GM12878 (cell line): Measurements from ENCODE around the gene TAF9. TPM values are rescaled to one million over a fixed set of nuclear protein-coding genes. Genes with fewer than 3 reads are reported as not detected.

ENCODE experiments used
- ATAC-seq: fragments of 200-7000 bp; cut with Tn5 transposase; 3 replicates; pipeline ENCODE4 v1.9.1; 2020; ENCODE audit warnings: mild to moderate bottlenecking, moderate library complexity
- BruUV-seq: library from RNA; stranded (reverse); fragments of 400-500 nt; replicated peaks from 2 replicates; lab custom pipeline; 2021; lab: Mats Ljungman, UMichigan
- CTCF ChIA-PET: fragments of 300-600 bp; sonication (Branson Sonifier 250); formaldehyde crosslinking; extraction: SDS; loops from one replicate; lab custom pipeline; 2021; ENCODE audit warnings: inconsistent platforms; lab: Yijun Ruan, JAX
- POLR2A ChIA-PET: fragments of 350-600 bp; formaldehyde crosslinking; extraction: SDS; loops from one replicate; lab custom pipeline; 2021; ENCODE audit warnings: inconsistent platforms; lab: Charles Lee
- RAD21 ChIA-PET: fragments of 300-600 bp; sonication (Branson Sonifier 250); formaldehyde crosslinking; loops from one replicate; lab custom pipeline; 2023; ENCODE audit warnings: antibody characterized with exemption; ENCODE audit not compliant: unreplicated experiment; lab: Charles Lee
- SMC1A ChIA-PET: fragments of 300-600 bp; sonication (Branson Sonifier 250); formaldehyde crosslinking; loops from one replicate; lab custom pipeline; 2023; ENCODE audit not compliant: unreplicated experiment, uncharacterized antibody; lab: Charles Lee
- DNase-seq: peaks from one replicate; pipeline ENCODE4 v3.0.0-alpha.2; 2011; ENCODE audit warnings: low read depth, low spot score
- FAIRE-seq: peaks from 3 replicates; lab custom pipeline; 2011; peaks lifted over from hg19 to GRCh38; lab: Jason Lieb, UNC
- H2AFZ ChIP-seq: 2 replicates; pipeline ENCODE4 v1.6.0; 2011; ENCODE audit warnings: low read depth, low read length, control low read depth; ENCODE audit not compliant: control insufficient read depth
- H3K27ac ChIP-seq: 2 replicates; pipeline ENCODE4 v1.5.1; 2011; ENCODE audit warnings: control low read depth; ENCODE audit not compliant: control insufficient read depth, insufficient read depth
- H3K27me3 ChIP-seq, 2 experiments: replicated peaks in 1 of 2; 2 replicates each; pipeline versions ENCODE4 v1.6.0 to v1.6.1; 2011; ENCODE audit warnings: low read length in 1 of 2; ENCODE audit not compliant: control insufficient read depth in 2 of 2, insufficient read depth in 2 of 2
- H3K36me3 ChIP-seq, 2 experiments: 2 replicates each; pipeline ENCODE4 v1.5.1; 2011; ENCODE audit warnings: low read length in 1 of 2; ENCODE audit not compliant: control insufficient read depth in 2 of 2, insufficient read depth in 2 of 2
- H3K4me1 ChIP-seq: 2 replicates; pipeline ENCODE4 v1.6.1; 2011; ENCODE audit warnings: mild to moderate bottlenecking, low read length, moderate library complexity, mixed read lengths; ENCODE audit not compliant: control insufficient read depth, insufficient read depth
- H3K4me2 ChIP-seq: 2 replicates; pipeline ENCODE4 v1.6.0; 2011; ENCODE audit warnings: control low read depth; ENCODE audit not compliant: control insufficient read depth, insufficient read depth
- H3K4me3 ChIP-seq: fragments of 200-600 bp; sonication (generic); 2 replicates; pipeline ENCODE4 v1.5.1; 2016
- H3K79me2 ChIP-seq: 2 replicates; pipeline ENCODE4 v1.6.0; 2011; ENCODE audit warnings: low read length; ENCODE audit not compliant: control insufficient read depth, insufficient read depth
- H3K9ac ChIP-seq: 2 replicates; pipeline ENCODE4 v1.8.0; 2011; ENCODE audit warnings: low read length, control low read depth, mixed read lengths; ENCODE audit not compliant: control insufficient read depth, insufficient read depth
- H3K9me3 ChIP-seq: replicated peaks from 3 replicates; pipeline ENCODE4 v1.5.1; 2011; ENCODE audit warnings: mild to moderate bottlenecking, low read length; ENCODE audit not compliant: control insufficient read depth, insufficient read depth
- H4K20me1 ChIP-seq: 2 replicates; pipeline ENCODE4 v1.6.0; 2011; ENCODE audit not compliant: control insufficient read depth, insufficient read depth
- ASH2L ChIP-seq: fragments of 300-600, 200-600 bp; sonication (generic); IDR thresholded peaks from 2 replicates; pipeline ENCODE4 v1.6.1; 2017; ENCODE audit warnings: low read depth, mild to moderate bottlenecking, borderline replicate concordance
- BMI1 ChIP-seq: fragments of 450-650 bp; IDR thresholded peaks from 2 replicates; pipeline ENCODE4 v1.6.1; 2016; ENCODE audit warnings: mild to moderate bottlenecking, moderate library complexity, borderline replicate concordance
- EZH2 ChIP-seq: IDR thresholded peaks from 2 replicates; pipeline ENCODE4 v1.6.1; 2012; ENCODE audit warnings: low read depth, mild to moderate bottlenecking, control low read depth, inconsistent platforms, low read length, borderline replicate concordance; ENCODE audit not compliant: control insufficient read depth
- IKZF1 ChIP-seq: fragments of 450-650 bp; conservative IDR thresholded peaks from 2 replicates; pipeline ENCODE4 v1.6.1; 2017; ENCODE audit warnings: antibody characterized with exemption, mild to moderate bottlenecking
- KDM1A ChIP-seq: fragments of 200-600 bp; sonication (generic); IDR thresholded peaks from 2 replicates; pipeline ENCODE4 v1.6.1; 2016; ENCODE audit warnings: borderline replicate concordance
- POLR2A ChIP-seq: IDR thresholded peaks from 2 replicates; pipeline ENCODE4 v1.6.1; 2011; ENCODE audit warnings: low read depth, mild to moderate bottlenecking, low read length
- SMAD1 ChIP-seq: fragments of 450-650 bp; IDR thresholded peaks from 2 replicates; pipeline ENCODE4 v1.6.1; 2018; ENCODE audit warnings: mild to moderate bottlenecking, low read depth; ENCODE audit not compliant: partially characterized antibody
- SREBF2 ChIP-seq: IDR thresholded peaks from 2 replicates; pipeline ENCODE4 v1.6.1; 2012; ENCODE audit warnings: mild to moderate bottlenecking, low read length
- TCF7 ChIP-seq: IDR thresholded peaks from 2 replicates; pipeline ENCODE4 v1.6.1; 2014; ENCODE audit warnings: antibody characterized with exemption, borderline replicate concordance
- ZNF217 ChIP-seq: fragments of 450-650 bp; IDR thresholded peaks from 2 replicates; pipeline ENCODE4 v1.6.1; 2017; ENCODE audit warnings: antibody characterized with exemption, mild to moderate bottlenecking
- ZNF384 ChIP-seq: IDR thresholded peaks from 2 replicates; pipeline ENCODE4 v1.6.1; 2012; ENCODE audit warnings: low read depth, mild to moderate bottlenecking, low read length, improper control_type of control experiment, borderline replicate concordance
- WGBS: methylation state at CpG from one replicate; pipeline ENCODE4 v1.1.6; 2016; ENCODE audit warnings: low lambda C conversion rate; ENCODE audit not compliant: insufficient replicate concordance, insufficient coverage; ENCODE audit errors: missing lambda C conversion rate; 5-methylcytosine and 5-hydroxymethylcytosine counted together
- in situ Hi-C: fragments of 300-500 bp; cut with MboI; formaldehyde crosslinking; loops from 9 replicates; pipeline ENCODE4 v1.14.3; 2018; ENCODE audit warnings: mixed read lengths
- intact Hi-C: fragments of 100-400 bp; cut with micrococcal nuclease; formaldehyde crosslinking; loops from one replicate; pipeline ENCODE4 v1.14.2; 2022; ENCODE audit not compliant: unreplicated experiment
- polyA plus RNA-seq, 11 experiments: library from polyadenylated mRNA; depleted of rRNA in 4 of 11; unstranded in 6 of 11; stranded (reverse) in 5 of 11; fragments of >200 nt; fragmentation: Nextera tagmentation in 4 of 11; fragmentation: Illumina TruSeq in 1 of 11; extraction: Ambion mirVana in 4 of 11; extraction: Trizol in 1 of 11; gene quantifications; 1 replicate in 1 of 11; 2 replicates in 10 of 11; pipeline versions ENCODE4 v1.2.1 to v1.2.3, GENCODE V29; 2011 to 2016; ENCODE audit warnings: inconsistent platforms in 2 of 11, missing spikeins in 2 of 11, low read depth in 1 of 11
- total RNA-seq, 4 experiments: library from RNA; depleted of rRNA in 3 of 4; stranded (reverse); fragments of >200 nt in 3 of 4; fragmentation: Illumina TruSeq in 1 of 4; extraction: Trizol in 1 of 4; gene quantifications; 2 replicates each; pipeline versions ENCODE4 v1.2.1 to v1.2.3, GENCODE V29; 2013 to 2021
- TF ChIP-seq, protein P1 (sequence below), 3 experiments: IDR thresholded peaks in 2 of 3; conservative IDR thresholded peaks in 1 of 3; 2 replicates each; pipeline ENCODE4 v1.5.1; 2011; ENCODE audit warnings: low read depth in 3 of 3, low read length in 3 of 3, mild to moderate bottlenecking in 3 of 3, control low read depth in 2 of 3, moderate library complexity in 2 of 3, inconsistent platforms in 1 of 3, mixed read lengths in 1 of 3; ENCODE audit not compliant: control insufficient read depth in 2 of 3, insufficient read depth in 1 of 3; ENCODE audit errors: extremely low read depth in 1 of 3

TAF9 gene
- total and polyA plus RNA-seq, 10 of the 15 experiments (the other 5 are each of a cell fraction or from before 2014, with no cell fraction given): 64.4 to 318 (median 150) TPM

DNA sequence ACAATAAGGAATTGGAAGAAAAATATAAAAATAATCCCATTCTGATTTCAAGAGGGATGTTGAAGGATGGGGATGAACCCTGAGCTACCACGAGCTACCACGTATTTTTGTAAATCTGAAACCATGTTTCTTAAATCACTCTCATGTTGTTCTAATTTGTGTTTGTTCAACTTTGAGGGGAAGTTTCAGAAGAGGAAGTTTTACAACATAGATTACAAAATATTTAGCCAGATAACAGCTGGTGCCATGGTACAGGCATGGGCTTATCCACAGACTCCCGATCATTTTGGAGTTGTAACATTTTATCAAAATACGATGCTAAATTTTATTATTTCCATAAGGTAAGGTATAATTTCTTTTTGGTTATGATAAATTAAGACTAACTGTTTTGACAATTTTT lies 51.9 kb downstream of the TAF9 start:
- ChIA-PET POLR2A (no interaction called here), RAD21 (no interaction called here), CTCF (no interaction called here)
- no peaks in the 10 kb centered on the region for H3K27me3 ChIP-seq
- no TSS peak for BruUV-seq
- no peaks in the 10 kb centered on the region for H3K79me2 ChIP-seq
- no peak for FAIRE-seq
- TF ChIP-seq, protein P1, sequence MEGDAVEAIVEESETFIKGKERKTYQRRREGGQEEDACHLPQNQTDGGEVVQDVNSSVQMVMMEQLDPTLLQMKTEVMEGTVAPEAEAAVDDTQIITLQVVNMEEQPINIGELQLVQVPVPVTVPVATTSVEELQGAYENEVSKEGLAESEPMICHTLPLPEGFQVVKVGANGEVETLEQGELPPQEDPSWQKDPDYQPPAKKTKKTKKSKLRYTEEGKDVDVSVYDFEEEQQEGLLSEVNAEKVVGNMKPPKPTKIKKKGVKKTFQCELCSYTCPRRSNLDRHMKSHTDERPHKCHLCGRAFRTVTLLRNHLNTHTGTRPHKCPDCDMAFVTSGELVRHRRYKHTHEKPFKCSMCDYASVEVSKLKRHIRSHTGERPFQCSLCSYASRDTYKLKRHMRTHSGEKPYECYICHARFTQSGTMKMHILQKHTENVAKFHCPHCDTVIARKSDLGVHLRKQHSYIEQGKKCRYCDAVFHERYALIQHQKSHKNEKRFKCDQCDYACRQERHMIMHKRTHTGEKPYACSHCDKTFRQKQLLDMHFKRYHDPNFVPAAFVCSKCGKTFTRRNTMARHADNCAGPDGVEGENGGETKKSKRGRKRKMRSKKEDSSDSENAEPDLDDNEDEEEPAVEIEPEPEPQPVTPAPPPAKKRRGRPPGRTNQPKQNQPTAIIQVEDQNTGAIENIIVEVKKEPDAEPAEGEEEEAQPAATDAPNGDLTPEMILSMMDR (IDR thresholded peaks at IDR 0.05 in 2 of 3, conservative IDR thresholded peaks at IDR 0.05 in 1 of 3; ENCODE audit: control insufficient read depth in 2 of 3, extremely low read depth in 1 of 3, insufficient read depth in 1 of 3, low read depth in 3 of 3, low read length in 3 of 3): no peak
- TF ChIP-seq, all 136 proteins: peak for 0
- Histone ChIP-seq H3K4me3 (no peak overlapping the region), H2AFZ (no peak overlapping the region), H3K36me3 (peaks cover 0 to 6% of the 10 kb centered on the region in 2 experiments; a peak in 1 of 4 replicates), H3K27ac (no peak overlapping the region), H4K20me1 (no peaks in the 10 kb centered on the region), H3K4me2 (no peak overlapping the region), H3K9me3 (no peaks in the 10 kb centered on the region), H3K9ac (no peak overlapping the region), H3K4me1 (no peaks in the 10 kb centered on the region)
- intact Hi-C loops (no loop called here), in situ Hi-C loops (no loop called here)
- SMC1A ChIA-PET: no interaction called here
- DNase-seq (no peak), ATAC-seq (no peak)
- 97% methylated on average over 4 of the region's 4 CpGs for WGBS

DNA sequence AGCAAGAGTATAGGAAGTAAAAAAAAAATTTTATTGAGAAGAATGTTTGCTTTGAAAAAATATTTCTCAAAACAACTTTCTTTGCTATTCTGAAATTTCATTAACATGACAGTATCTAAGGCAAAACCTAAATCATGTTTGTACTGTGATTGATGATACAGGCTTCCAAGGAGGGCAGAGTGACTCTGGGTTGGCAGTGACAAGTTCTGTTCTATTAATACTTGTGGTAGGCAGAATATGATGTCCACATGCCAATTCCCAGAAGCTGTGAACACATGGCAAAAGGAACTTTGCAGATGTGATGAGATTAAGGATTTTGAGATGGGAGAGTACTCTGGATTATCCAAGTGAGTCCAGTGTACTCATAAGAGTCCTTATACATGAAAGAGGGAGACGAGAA lies 53.3 kb downstream of the TAF9 start:
- H3K79me2 ChIP-seq: no peaks in the 10 kb centered on the region
- DNase-seq (no peak), ATAC-seq (no peak), FAIRE-seq (no peak)
- RAD21 ChIA-PET: no interaction called here
- H3K9me3 ChIP-seq: no peaks in the 10 kb centered on the region
- CTCF ChIA-PET: interaction anchor here (0.7 kb wide), 1 partner anchor 63 kb away, joined by 3 read pairs; no protein-coding TSS in a partner anchor
- WGBS: 100% methylated on average over 1 of the region's 1 CpG
- POLR2A ChIA-PET: interaction anchor here (0.6 kb wide), 1 partner anchor 222 kb away, joined by 3 read pairs; no protein-coding TSS in a partner anchor
- intact Hi-C loops (no loop called here), in situ Hi-C loops (no loop called here)
- H3K4me2 ChIP-seq: no peak overlapping the region
- H3K9ac ChIP-seq: no peak overlapping the region
- H3K27ac ChIP-seq: no peak overlapping the region
- H3K4me3 ChIP-seq: no peak overlapping the region
- H3K4me1 ChIP-seq: no peaks in the 10 kb centered on the region
- BruUV-seq: no TSS peak
- H4K20me1 ChIP-seq: no peaks in the 10 kb centered on the region
- H3K27me3 ChIP-seq: no peaks in the 10 kb centered on the region
- peaks cover 0 to 6% of the 10 kb centered on the region in 2 experiments; a peak in 2 of 4 replicates for H3K36me3 ChIP-seq
- SMC1A ChIA-PET: interaction anchor here (1.0 kb wide), 1 partner anchor 21 kb away, joined by 5 read pairs; no protein-coding TSS in a partner anchor
- H2AFZ ChIP-seq: no peak overlapping the region
- TF ChIP-seq ZNF384 (no peak), ZNF217 (no peak), SMAD1 (no peak), KDM1A (no peak), EZH2 (no peak), ASH2L (no peak), SREBF2 (no peak), POLR2A (no peak), IKZF1 (no peak), BMI1 (no peak), TCF7 (no peak)
- TF ChIP-seq, protein P1 (IDR thresholded peaks at IDR 0.05 in 2 of 3, conservative IDR thresholded peaks at IDR 0.05 in 1 of 3; ENCODE audit: control insufficient read depth in 2 of 3, extremely low read depth in 1 of 3, insufficient read depth in 1 of 3, low read depth in 3 of 3, low read length in 3 of 3): no peak
